ENCODE results near the gene CLEC2D. TPM values are rescaled to one million over a fixed set of nuclear protein-coding genes. Genes with fewer than 3 reads are reported as not detected.
A peak's percentile ranks its signal among the peaks of the same experiment; 100 is the strongest.

CLEC2D gene
- total and polyA plus RNA-seq, 10 of the 15 experiments (the other 5 are each of a cell fraction or from before 2014, with no cell fraction given): 4.6 to 29.8 (median 16.0) TPM

DNA sequence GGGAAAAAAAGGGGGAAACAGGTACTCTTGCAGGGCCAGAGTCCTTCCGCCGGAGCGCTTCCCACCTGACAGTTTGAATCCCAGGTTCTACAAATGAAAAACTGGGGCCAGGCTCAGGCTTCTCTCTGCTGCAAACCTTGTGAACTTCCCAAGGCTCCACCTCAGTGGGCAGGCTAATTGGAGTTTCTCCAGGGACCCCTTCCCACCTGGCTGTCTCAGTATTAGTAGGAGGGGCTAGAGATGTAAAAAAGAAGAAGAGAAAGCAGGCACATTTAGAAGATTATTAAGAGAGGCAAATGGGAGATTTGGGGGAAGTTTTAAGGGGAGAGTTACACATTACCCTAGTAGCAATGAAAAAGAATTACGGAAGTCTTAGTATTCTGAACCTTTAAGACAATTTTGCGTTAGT lies 20.0 kb upstream of the CLEC2D start (continued):
- no peak for TF ChIP-seq ZBTB11 (CRISPR knock-in tag; IDR thresholded peaks at IDR 0.05)
- TF ChIP-seq, protein P1, sequence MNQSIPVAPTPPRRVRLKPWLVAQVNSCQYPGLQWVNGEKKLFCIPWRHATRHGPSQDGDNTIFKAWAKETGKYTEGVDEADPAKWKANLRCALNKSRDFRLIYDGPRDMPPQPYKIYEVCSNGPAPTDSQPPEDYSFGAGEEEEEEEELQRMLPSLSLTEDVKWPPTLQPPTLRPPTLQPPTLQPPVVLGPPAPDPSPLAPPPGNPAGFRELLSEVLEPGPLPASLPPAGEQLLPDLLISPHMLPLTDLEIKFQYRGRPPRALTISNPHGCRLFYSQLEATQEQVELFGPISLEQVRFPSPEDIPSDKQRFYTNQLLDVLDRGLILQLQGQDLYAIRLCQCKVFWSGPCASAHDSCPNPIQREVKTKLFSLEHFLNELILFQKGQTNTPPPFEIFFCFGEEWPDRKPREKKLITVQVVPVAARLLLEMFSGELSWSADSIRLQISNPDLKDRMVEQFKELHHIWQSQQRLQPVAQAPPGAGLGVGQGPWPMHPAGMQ (IDR thresholded peaks at IDR 0.05; ENCODE audit: borderline replicate concordance): no peak
- no peak for TF ChIP-seq NFYB (IDR thresholded peaks at IDR 0.05; ENCODE audit: insufficient read depth, low read depth, low read length)
- TF ChIP-seq HCFC1 (IDR thresholded peaks at IDR 0.05; ENCODE audit: low read length): no peak
- TF ChIP-seq SMAD1 (IDR thresholded peaks at IDR 0.05; ENCODE audit: low read depth, partially characterized antibody): no peak
- no peak for TF ChIP-seq BCLAF1 (IDR thresholded peaks at IDR 0.05)
- no peak for TF ChIP-seq ZNF592 (IDR thresholded peaks at IDR 0.05)
- no peak for TF ChIP-seq NFIC (IDR thresholded peaks at IDR 0.05; ENCODE audit: low read depth, low read length)
- peak; percentile 80 to 81; a peak in 3 of 4 replicates for TF ChIP-seq IKZF2 (IDR thresholded peaks at IDR 0.05)
- TF ChIP-seq SIX5 (IDR thresholded peaks at IDR 0.05; ENCODE audit: low read depth, low read length, severe bottlenecking): no peak
- no peak for TF ChIP-seq ATF7 (IDR thresholded peaks at IDR 0.05; ENCODE audit: low read depth)
- TF ChIP-seq E2F8 (IDR thresholded peaks at IDR 0.05; ENCODE audit: low read depth, partially characterized antibody): no peak
- no peak for TF ChIP-seq CHD2 (IDR thresholded peaks at IDR 0.05; ENCODE audit: borderline replicate concordance, low read depth, low read length)
- TF ChIP-seq BCL11A (IDR thresholded peaks at IDR 0.05; ENCODE audit: low read depth, low read length): peak; percentile 35; the same call in 1 of the 2 replicates
- TF ChIP-seq LARP7 (IDR thresholded peaks at IDR 0.05): no peak
- TF ChIP-seq KDM1A (IDR thresholded peaks at IDR 0.05; ENCODE audit: borderline replicate concordance): no peak

Data from GM12878 (cell line).